HCEC 1CT (cell line): Measurements from ENCODE around the gene OR5I1.
"Not testable (repeated sequence)": the region's sequence is repeated elsewhere in the genome, so short reads cannot be mapped to it uniquely, and the experiment has no call there.

Source experiments
- DNase-seq: peaks from one replicate; pipeline ENCODE4 v3.0.0-alpha.2; 2017

OR5I1 gene

DNA sequence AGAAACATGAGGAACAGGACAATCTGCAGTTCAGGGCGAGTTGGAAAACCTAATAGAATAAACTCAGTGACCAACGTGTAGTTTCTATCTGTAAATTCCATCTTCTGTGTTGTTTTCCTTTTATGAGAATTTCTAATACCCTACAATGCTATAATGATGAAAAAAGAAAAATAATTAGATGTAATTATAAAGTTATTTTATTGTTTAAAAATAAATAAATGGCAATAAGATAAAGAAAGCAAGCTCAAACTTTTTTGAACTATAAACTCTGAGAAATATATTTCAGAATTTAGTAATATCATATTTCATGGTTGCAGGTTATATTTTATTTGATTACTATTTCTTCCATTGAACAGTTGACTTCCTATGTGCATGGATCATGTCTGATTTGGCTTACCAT lies at the start of gene OR5I1:
Gene OR5I1, minus strand, starts transcription at position 101 of the 400 bp plus-strand sequence. Its CDS starts 0 bp downstream, at position 101.
- DNase-seq: no peak

DNA sequence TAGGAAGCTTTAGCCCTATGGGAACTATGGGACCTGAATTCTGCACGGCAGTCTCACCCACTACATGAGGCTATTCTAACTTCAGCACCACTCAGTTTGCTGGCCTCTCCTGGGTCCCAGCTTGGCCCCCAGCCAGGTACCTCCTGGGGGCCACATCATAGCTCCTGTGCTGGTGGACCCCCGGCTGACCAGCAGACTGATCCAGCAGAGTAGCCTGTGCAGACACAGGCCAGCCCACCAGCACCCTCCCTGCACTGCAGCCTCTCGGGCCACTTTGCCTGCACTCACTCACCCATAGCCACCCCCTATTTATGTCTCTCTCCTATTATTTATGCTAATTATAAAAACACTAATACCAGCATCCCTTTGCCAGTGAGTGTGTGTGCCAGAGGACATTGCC lies 34.7 kb upstream of the OR5I1 start:
- no peak for DNase-seq

DNA sequence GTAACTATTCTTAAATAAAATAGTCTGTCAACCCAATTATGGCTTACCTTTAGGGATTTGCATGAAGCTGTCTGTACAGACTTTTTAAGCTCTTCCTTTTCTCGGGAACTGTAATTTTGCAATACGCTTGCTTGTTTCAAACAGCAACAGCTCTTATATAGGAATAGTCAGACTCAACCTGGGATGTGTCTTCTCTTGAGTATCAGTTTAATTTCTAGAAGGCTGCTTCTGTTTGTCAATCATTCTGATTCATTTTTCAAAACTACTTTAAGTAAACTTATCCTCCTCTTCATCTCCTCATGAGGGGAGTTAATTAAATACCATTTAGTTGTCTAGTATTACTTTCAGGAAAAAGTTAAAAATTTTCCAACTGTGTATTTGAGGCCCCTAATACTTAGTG lies 33.6 kb upstream of the OR5I1 start, which contains the start of gene OR10AG1:
Gene OR10AG1, minus strand, starts transcription at position 101 of the 400 bp plus-strand sequence. Its CDS starts 38 bp downstream, at position 63.
- DNase-seq: no peak

GRCh38 chr11:55967914-55968313 lies 31.7 kb upstream of the OR5I1 start:
- DNase-seq: no peak

- DNase-seq: no peak
These were observed 30.2 kb upstream of the OR5I1 start for GRCh38 chr11:55966391-55966790.

DNA sequence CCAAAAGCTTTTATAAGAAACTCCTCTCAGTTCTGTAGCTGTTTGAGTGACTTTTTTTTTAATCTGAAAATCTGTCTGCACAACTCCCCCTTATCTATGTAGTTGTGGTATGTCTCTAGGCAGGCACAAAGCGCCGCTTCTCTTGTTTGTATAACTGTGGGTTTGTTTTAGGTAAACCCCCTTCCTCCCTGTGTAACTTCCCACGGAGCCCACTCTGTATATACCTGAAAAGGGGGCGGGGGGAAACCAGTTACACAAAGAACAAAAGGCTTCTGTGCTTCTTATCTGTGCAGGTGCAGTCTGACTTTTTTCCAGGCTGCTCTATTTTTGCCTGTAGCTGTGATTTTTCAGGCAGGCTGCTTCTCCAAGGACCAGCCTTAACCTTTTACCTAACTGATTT lies 20.3 kb upstream of the OR5I1 start:
- no peak for DNase-seq

DNA sequence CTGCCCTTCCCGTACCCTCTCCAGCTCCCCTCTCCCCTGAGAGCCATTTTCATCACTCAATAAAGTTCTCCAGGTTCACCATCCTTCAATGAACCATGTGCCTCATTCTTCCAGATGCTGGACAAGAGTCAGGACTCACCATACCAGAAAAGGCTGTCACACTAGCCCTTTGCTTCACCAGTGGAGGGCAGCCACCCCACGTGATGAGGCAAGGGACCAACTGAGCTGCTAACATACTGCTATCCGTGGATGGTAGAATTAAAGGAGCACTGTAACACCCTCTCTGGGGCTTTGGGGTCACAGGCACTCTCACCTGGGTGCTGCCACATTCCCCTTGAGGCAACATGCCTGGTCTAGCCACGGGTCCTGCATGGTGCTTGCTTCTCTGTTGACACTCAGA lies 13.1 kb upstream of the OR5I1 start:
- DNase-seq: no peak

- DNase-seq: peak; percentile 1
These were observed 6.7 kb upstream of the OR5I1 start for GRCh38 chr11:55942785-55943392.

DNA sequence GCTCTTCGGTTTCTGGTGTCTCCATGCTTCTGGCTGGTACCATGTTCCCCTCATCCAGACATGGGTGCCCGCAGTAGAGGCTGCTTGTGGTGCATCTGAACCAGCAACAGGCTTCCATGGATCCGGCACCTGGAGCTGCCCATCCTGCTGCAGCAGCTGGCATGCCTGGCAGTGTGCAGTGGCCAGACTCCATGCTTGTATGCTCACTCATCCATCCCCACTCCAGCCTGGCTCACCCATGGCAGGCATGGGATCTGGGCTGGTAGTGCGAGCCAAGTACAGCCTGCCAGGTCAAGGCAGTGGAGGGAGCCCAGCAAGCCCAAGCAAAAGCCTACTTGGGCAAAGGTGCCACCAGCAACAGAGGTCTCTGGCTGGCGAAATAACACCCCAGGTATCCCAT lies 15.7 kb downstream of the OR5I1 start:
- no peak for DNase-seq

- no peak for DNase-seq
These were observed 21.7 kb downstream of the OR5I1 start, which contains the start of gene OR5W2 for GRCh38 chr11:55914482-55914881. TSS of gene OR5W2 (minus strand) at chr11:55914582. CDS start at chr11:55914582, 0 bp downstream.

DNA sequence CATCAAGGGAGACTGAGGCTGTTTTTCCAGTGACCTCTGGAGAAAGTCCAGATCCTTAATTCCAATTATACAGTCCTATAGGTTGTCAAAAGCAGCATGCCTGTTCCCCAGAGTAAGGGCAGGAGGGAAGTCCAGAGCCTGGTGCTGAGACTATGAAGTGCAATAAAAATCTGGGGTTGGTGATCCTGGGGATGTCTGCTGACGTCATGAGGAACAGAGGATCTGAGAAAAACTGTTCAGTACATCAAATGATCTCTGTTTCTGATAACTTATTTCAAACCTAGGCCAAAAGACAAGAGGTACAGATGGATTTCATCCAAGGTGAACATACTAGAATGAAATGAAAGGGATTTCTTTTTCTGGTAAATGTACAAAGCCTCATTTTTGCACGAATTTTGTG lies 33.9 kb downstream of the OR5I1 start:
- no peak for DNase-seq

DNA sequence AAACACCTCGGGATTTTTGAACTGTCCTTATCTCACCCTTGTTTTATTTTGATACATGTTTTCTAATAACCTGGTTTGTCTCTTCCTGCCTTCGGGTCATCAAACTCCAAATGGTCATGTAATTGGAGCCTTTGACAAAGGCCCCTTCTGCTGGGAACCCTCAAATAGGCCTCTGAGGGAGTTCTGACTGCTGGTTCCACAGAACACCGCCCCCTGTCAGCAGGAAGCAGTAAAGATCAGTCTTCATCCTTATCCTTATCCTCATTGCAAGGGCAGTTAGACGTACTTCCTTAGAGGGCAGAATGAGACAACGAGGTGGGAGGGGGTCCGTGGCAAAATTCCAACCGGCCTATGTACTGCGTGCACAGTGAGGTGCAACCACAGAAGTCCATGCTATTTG lies 41.0 kb downstream of the OR5I1 start:
- DNase-seq: no peak

DNA sequence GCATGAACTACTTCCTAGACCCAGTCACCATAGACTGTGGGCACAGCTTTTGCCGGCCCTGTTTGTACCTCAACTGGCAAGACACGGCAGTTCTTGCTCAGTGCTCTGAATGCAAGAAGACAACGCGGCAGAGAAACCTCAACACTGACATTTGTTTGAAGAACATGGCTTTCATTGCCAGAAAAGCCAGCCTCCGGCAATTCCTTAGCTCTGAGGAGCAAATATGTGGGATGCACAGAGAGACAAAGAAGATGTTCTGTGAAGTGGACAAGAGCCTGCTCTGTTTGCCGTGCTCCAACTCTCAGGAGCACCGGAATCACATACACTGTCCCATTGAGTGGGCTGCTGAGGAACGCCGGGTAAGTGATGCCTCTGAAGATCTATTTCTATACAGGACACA lies 50.7 kb downstream of the OR5I1 start:
- not testable (repeated sequence) for DNase-seq
